Activated CD8-positive, alpha-beta T cell treated with anti-CD3 and anti-CD28 coated beads, Interleukin-2, amount 10 ng/mL, durations not matched to agents 7 days and 5 days (primary cell): ENCODE data around the gene COLEC12. TPM values are rescaled to one million over a fixed set of nuclear protein-coding genes. Genes with fewer than 3 reads are reported as not detected.

Experiments
- ATAC-seq: fragments of 150-1000 bp; cut with Tn5 transposase; one replicate; pipeline ENCODE4 v1.10.0; 2021; ENCODE audit warnings: moderate library complexity
- CTCF ChIA-PET: fragments of 350-600 bp; sonication (Branson Sonifier 250); formaldehyde crosslinking; loops from one replicate; lab custom pipeline; 2021; ENCODE audit warnings: antibody characterized with exemption; lab: Charles Lee
- POLR2A ChIA-PET: fragments of 350-600 bp; sonication (Branson Sonifier 250); formaldehyde crosslinking; loops from one replicate; lab custom pipeline; 2021; ENCODE audit warnings: antibody characterized with exemption; lab: Charles Lee
- DNase-seq: peaks from one replicate; pipeline ENCODE4 v3.0.0-alpha.2; 2020
- H3K27ac Mint-ChIP-seq: one replicate; pipeline ENCODE4 v1.8.0; 2021; ENCODE audit warnings: mild to moderate bottlenecking, mixed read lengths
- H3K27me3 Mint-ChIP-seq: one replicate; pipeline ENCODE4 v1.8.0; 2021; ENCODE audit warnings: low read depth, mixed read lengths
- H3K36me3 Mint-ChIP-seq: one replicate; pipeline ENCODE4 v1.8.0; 2021; ENCODE audit warnings: low read depth, mixed read lengths
- H3K4me1 Mint-ChIP-seq: one replicate; pipeline ENCODE4 v1.8.0; 2021; ENCODE audit warnings: low read depth, mixed read lengths
- H3K4me3 Mint-ChIP-seq: one replicate; pipeline ENCODE4 v1.8.0; 2021; ENCODE audit warnings: mild to moderate bottlenecking, mixed read lengths
- H3K9me3 Mint-ChIP-seq: one replicate; pipeline ENCODE4 v1.8.0; 2022; ENCODE audit warnings: mixed read lengths; ENCODE audit not compliant: insufficient read depth
- total RNA-seq, 2 experiments: library from RNA; stranded (reverse); gene quantifications; one replicate each; pipeline ENCODE4 v1.2.3, GENCODE V29; 2021

The COLEC12 gene
- total RNA-seq: not detected

GRCh38 chr18:500632-501405 is at the start of gene COLEC12:
Gene COLEC12 (minus strand): TSS chr18:500701. CDS start chr18:500514, 187 bp downstream.
- H3K36me3 Mint-ChIP-seq: no peaks in the 10 kb centered on the region
- CTCF ChIA-PET: no interaction called here
- no peaks in the 10 kb centered on the region for H3K9me3 Mint-ChIP-seq
- peaks cover 7% of the 10 kb centered on the region for H3K4me1 Mint-ChIP-seq
- ATAC-seq: peak; percentile 11
- DNase-seq: no peak
- POLR2A ChIA-PET: no interaction called here
- no peak within 1 kb of the TSS for H3K4me3 Mint-ChIP-seq
- no peak within 1 kb of the TSS for H3K27ac Mint-ChIP-seq
- H3K27me3 Mint-ChIP-seq: peaks cover 45% of the 10 kb centered on the region

GRCh38 chr18:549967-550366 is 49.5 kb upstream of the COLEC12 start:
- Mint-ChIP-seq H3K27ac (no peak overlapping the region), H3K36me3 (no peaks in the 10 kb centered on the region), H3K4me1 (no peaks in the 10 kb centered on the region), H3K27me3 (peaks cover 7% of the 10 kb centered on the region), H3K9me3 (no peaks in the 10 kb centered on the region), H3K4me3 (no peak overlapping the region)
- DNase-seq (no peak), ATAC-seq (no peak)
- ChIA-PET CTCF (no interaction called here), POLR2A (no interaction called here)

- H3K27me3 Mint-ChIP-seq: peaks cover 2% of the 10 kb centered on the region
Observed at GRCh38 chr18:543447-544078, 43.1 kb upstream of the COLEC12 start.

GRCh38 chr18:533995-534601 is 33.6 kb upstream of the COLEC12 start:
- ChIA-PET CTCF (no interaction called here), POLR2A (no interaction called here)
- H3K9me3 Mint-ChIP-seq: no peaks in the 10 kb centered on the region
- H3K27me3 Mint-ChIP-seq: no peaks in the 10 kb centered on the region
- no peaks in the 10 kb centered on the region for H3K4me1 Mint-ChIP-seq
- H3K36me3 Mint-ChIP-seq: no peaks in the 10 kb centered on the region
- H3K27ac Mint-ChIP-seq: no peak overlapping the region
- ATAC-seq: no peak
- DNase-seq: no peak
- H3K4me3 Mint-ChIP-seq: no peak overlapping the region

More at GRCh38 chr18:543447-544078, 43.1 kb upstream of the COLEC12 start:
- no peaks in the 10 kb centered on the region for H3K4me1 Mint-ChIP-seq
- no peak for DNase-seq
- ChIA-PET CTCF (no interaction called here), POLR2A (no interaction called here)
- H3K27ac Mint-ChIP-seq: no peak overlapping the region
- no peaks in the 10 kb centered on the region for H3K36me3 Mint-ChIP-seq
- ATAC-seq: no peak
- H3K9me3 Mint-ChIP-seq: no peaks in the 10 kb centered on the region
- no peak overlapping the region for H3K4me3 Mint-ChIP-seq

- Mint-ChIP-seq H3K27me3 (no peaks in the 10 kb centered on the region), H3K36me3 (no peaks in the 10 kb centered on the region), H3K27ac (no peak overlapping the region), H3K4me1 (no peaks in the 10 kb centered on the region), H3K9me3 (no peaks in the 10 kb centered on the region), H3K4me3 (no peak overlapping the region)
- ATAC-seq (no peak), DNase-seq (no peak)
- CTCF ChIA-PET: no interaction called here
- POLR2A ChIA-PET: no interaction called here
Observed at GRCh38 chr18:532632-533031, 32.1 kb upstream of the COLEC12 start.

- Mint-ChIP-seq H3K36me3 (no peaks in the 10 kb centered on the region), H3K4me3 (no peak overlapping the region), H3K27ac (no peak overlapping the region), H3K27me3 (no peaks in the 10 kb centered on the region), H3K9me3 (no peaks in the 10 kb centered on the region), H3K4me1 (no peaks in the 10 kb centered on the region)
- ATAC-seq (no peak), DNase-seq (no peak)
- ChIA-PET POLR2A (no interaction called here), CTCF (no interaction called here)
Observed at GRCh38 chr18:532018-532417, 31.5 kb upstream of the COLEC12 start.

GRCh38 chr18:527146-527545 is 26.6 kb upstream of the COLEC12 start:
- Mint-ChIP-seq H3K4me1 (no peaks in the 10 kb centered on the region), H3K9me3 (no peaks in the 10 kb centered on the region), H3K27ac (no peak overlapping the region), H3K4me3 (no peak overlapping the region), H3K36me3 (no peaks in the 10 kb centered on the region), H3K27me3 (peaks cover 2% of the 10 kb centered on the region)
- DNase-seq (no peak), ATAC-seq (no peak)
- CTCF ChIA-PET: no interaction called here
- POLR2A ChIA-PET: no interaction called here

GRCh38 chr18:526681-527080 is 26.2 kb upstream of the COLEC12 start:
- no peak for ATAC-seq
- ChIA-PET CTCF (no interaction called here), POLR2A (no interaction called here)
- Mint-ChIP-seq H3K27ac (no peak overlapping the region), H3K27me3 (peaks cover 2% of the 10 kb centered on the region), H3K4me1 (no peaks in the 10 kb centered on the region), H3K4me3 (no peak overlapping the region), H3K9me3 (no peaks in the 10 kb centered on the region), H3K36me3 (no peaks in the 10 kb centered on the region)
- no peak for DNase-seq

GRCh38 chr18:525036-525797 is 24.7 kb upstream of the COLEC12 start:
- CTCF ChIA-PET: no interaction called here
- ATAC-seq: no peak

GRCh38 chr18:524466-524865 is 24.0 kb upstream of the COLEC12 start:
- ChIA-PET CTCF (no interaction called here), POLR2A (no interaction called here)
- H3K9me3 Mint-ChIP-seq: no peaks in the 10 kb centered on the region
- H3K27ac Mint-ChIP-seq: no peak overlapping the region
- no peaks in the 10 kb centered on the region for H3K4me1 Mint-ChIP-seq
- no peak overlapping the region for H3K4me3 Mint-ChIP-seq
- no peak for ATAC-seq
- no peaks in the 10 kb centered on the region for H3K36me3 Mint-ChIP-seq
- DNase-seq: no peak
- peaks cover 2% of the 10 kb centered on the region for H3K27me3 Mint-ChIP-seq

More at GRCh38 chr18:525036-525797, 24.7 kb upstream of the COLEC12 start:
- H3K4me1 Mint-ChIP-seq: no peaks in the 10 kb centered on the region
- no peak overlapping the region for H3K27ac Mint-ChIP-seq
- no peak overlapping the region for H3K4me3 Mint-ChIP-seq
- peaks cover 2% of the 10 kb centered on the region for H3K27me3 Mint-ChIP-seq
- no peak for DNase-seq
- H3K36me3 Mint-ChIP-seq: no peaks in the 10 kb centered on the region
- H3K9me3 Mint-ChIP-seq: no peaks in the 10 kb centered on the region
- POLR2A ChIA-PET: no interaction called here

- Mint-ChIP-seq H3K27me3 (peaks cover 2% of the 10 kb centered on the region), H3K4me1 (no peaks in the 10 kb centered on the region), H3K4me3 (no peak overlapping the region), H3K36me3 (no peaks in the 10 kb centered on the region), H3K27ac (no peak overlapping the region), H3K9me3 (no peaks in the 10 kb centered on the region)
- ChIA-PET POLR2A (no interaction called here), CTCF (no interaction called here)
- ATAC-seq (no peak), DNase-seq (no peak)
Observed at GRCh38 chr18:523561-523960, 23.1 kb upstream of the COLEC12 start.
